NOMO-1 treated with dmso at 0.1 percent for 144 hours (cell line): ENCODE measurements around the gene TRIB2.

Source experiments
- DNase-seq: peaks from one replicate; lab custom pipeline; 2025; ENCODE audit not compliant: unreplicated experiment; lab: John Stamatoyannopoulos, UW

The TRIB2 gene

GRCh38 chr2:12773586-12774394 lies 57.1 kb downstream of the TRIB2 start:
- DNase-seq, result no peak

GRCh38 chr2:12774395-12774727 lies 57.6 kb downstream of the TRIB2 start:
- DNase-seq, result no peak

GRCh38 chr2:12776521-12776961 lies 59.8 kb downstream of the TRIB2 start:
- DNase-seq, result no peak

GRCh38 chr2:12778369-12778768 lies 61.6 kb downstream of the TRIB2 start:
- no peak for DNase-seq

- no peak for DNase-seq
Measured at GRCh38 chr2:12778811-12779579, 62.3 kb downstream of the TRIB2 start.

GRCh38 chr2:12781329-12781728 lies 64.6 kb downstream of the TRIB2 start:
- no peak for DNase-seq

GRCh38 chr2:12787891-12788801 lies 71.4 kb downstream of the TRIB2 start:
- no peak for DNase-seq

GRCh38 chr2:12791906-12792305 lies 75.2 kb downstream of the TRIB2 start:
- no peak for DNase-seq
